ENCODE data around the gene NCDN. TPM values are rescaled to one million over a fixed set of nuclear protein-coding genes. Genes with fewer than 3 reads are reported as not detected.

NCDN gene
- total RNA-seq, 1 experiment from 2014 or later = 39.2 TPM

- H3K27me3 Mint-ChIP-seq (ENCODE audit: low read depth) = no peaks in the 10 kb centered on the region
- POLR2A ChIA-PET = no interaction called here
These were observed 39.4 kb upstream of the NCDN start for GRCh38 chr1:35518183-35518582.

More at GRCh38 chr1:35518183-35518582, 39.4 kb upstream of the NCDN start:
- CTCF ChIA-PET = no interaction called here
- Mint-ChIP-seq H3K27ac (no peak overlapping the region), H3K36me3 (peaks cover 41% of the 10 kb centered on the region), H3K4me1 (peaks cover 8% of the 10 kb centered on the region), H3K9me3 (peaks cover 37% of the 10 kb centered on the region), H3K4me3 (no peak overlapping the region)
- ATAC-seq = no peak
- DNase-seq (ENCODE audit: low spot score) = no peak
- TF ChIP-seq ZNF281 (CRISPR knock-in tag; IDR thresholded peaks at IDR 0.05) (no peak), ESRRA (CRISPR knock-in tag; IDR thresholded peaks at IDR 0.05; ENCODE audit: borderline replicate concordance) (no peak), CTCF (IDR thresholded peaks at IDR 0.05) (no peak), ATF3 (CRISPR knock-in tag; conservative IDR thresholded peaks at IDR 0.05) (no peak), ZNF263 (CRISPR knock-in tag; IDR thresholded peaks at IDR 0.05; ENCODE audit: low read depth) (no peak), IRF1 (CRISPR knock-in tag; IDR thresholded peaks at IDR 0.05) (no peak), SMAD4 (CRISPR knock-in tag; IDR thresholded peaks at IDR 0.05) (no peak), ZMAT4 (CRISPR knock-in tag; IDR thresholded peaks at IDR 0.05) (no peak), AR (CRISPR knock-in tag; IDR thresholded peaks at IDR 0.05) (no peak), ZNF138 (CRISPR knock-in tag; conservative IDR thresholded peaks at IDR 0.05) (no peak), ATF1 (CRISPR knock-in tag; IDR thresholded peaks at IDR 0.05) (no peak), ZNF232 (CRISPR knock-in tag; IDR thresholded peaks at IDR 0.05) (no peak), NR3C1 (CRISPR knock-in tag; conservative IDR thresholded peaks at IDR 0.05; ENCODE audit: low read depth) (no peak), ATF2 (CRISPR knock-in tag; IDR thresholded peaks at IDR 0.05; ENCODE audit: borderline replicate concordance, low read depth) (no peak)

Data from WTC11 (cell line).